ENCODE data around the gene RPS10. TPM values are rescaled to one million over a fixed set of nuclear protein-coding genes. Genes with fewer than 3 reads are reported as not detected.

The RPS10 gene
- 1,000 to 10,000 TPM; 2,106 to 2,169 TPM for total RNA-seq

DNA sequence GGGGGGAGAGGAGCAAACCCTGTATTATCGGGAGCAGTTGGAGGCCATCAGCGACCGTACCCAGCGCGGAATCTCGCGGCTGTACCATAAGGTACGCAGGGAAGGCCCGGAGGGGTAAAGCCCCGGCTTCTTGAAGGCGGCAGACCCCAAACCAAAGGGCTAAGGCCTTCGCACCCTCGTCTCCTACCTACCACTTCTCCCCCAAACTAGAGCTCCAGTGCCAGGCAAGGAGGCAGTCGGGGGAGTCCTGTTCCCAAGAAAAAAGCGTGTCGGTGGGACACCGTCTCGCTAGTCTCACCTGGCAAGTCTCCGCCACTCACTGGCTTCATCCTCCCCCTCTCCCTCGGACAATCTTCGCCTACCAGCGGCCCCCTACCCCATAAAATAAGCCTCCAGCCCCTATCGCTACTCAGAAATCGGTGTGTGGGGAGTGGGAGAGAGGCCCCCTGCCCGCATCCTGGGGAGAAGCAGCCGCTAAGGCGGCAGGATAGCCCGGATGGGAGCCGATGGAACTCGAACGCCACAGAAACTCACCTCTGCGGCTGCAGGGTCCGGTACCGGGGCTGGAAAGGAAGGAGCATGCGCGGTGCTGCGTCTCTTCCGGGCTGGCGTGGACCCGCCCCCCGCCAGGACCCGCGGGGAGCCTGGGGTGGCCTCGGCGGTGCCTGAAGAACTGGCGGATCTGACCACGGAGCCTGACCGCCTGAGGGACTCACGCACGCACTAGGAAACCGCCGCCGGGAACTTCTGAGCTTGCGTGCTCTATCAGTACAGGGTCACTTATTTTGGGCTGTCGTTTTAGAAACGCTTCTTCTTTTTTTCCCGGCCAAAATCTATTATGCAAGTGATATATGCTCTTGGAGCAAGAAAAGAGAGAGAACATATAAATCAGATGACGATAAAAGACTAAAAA, at the start of gene RPS10:
Gene RPS10, minus strand, starts transcription at position 572 of the 913 bp plus-strand sequence. CDS start 848 bp downstream, outside the sequence.
- H3K9me3 Mint-ChIP-seq: no peaks in the 10 kb centered on the region
- CTCF ChIA-PET: interaction anchor here (0.5 to 1.4 kb wide), 6 partner anchors 11 to 1728 kb away, joined by 3 to 7 read pairs (median 4); partner anchors contain the start of gene SMIM29
- peak; percentile 94 for DNase-seq
- H3K36me3 Mint-ChIP-seq: peaks cover 45% of the 10 kb centered on the region
- peak within 1 kb of the TSS; percentile 99 for H3K4me3 Mint-ChIP-seq
- H3K27ac Mint-ChIP-seq: peak within 1 kb of the TSS; percentile 99
- POLR2A ChIA-PET: interaction anchor here (0.7 to 4.5 kb wide), 7 partner anchors 10 to 377 kb away, joined by 3 to 34 read pairs (median 6); partner anchors contain the start of genes HMGA1 and SMIM29
- intact Hi-C loops (cut with micrococcal nuclease): loop anchor here (5.0 kb wide), 1 partner anchor 33 kb away; the partner anchor contains the start of gene NUDT3
- H3K4me1 Mint-ChIP-seq (ENCODE audit: low read depth): peaks cover 40% of the 10 kb centered on the region
- H3K27me3 Mint-ChIP-seq: no peaks in the 10 kb centered on the region

DNA sequence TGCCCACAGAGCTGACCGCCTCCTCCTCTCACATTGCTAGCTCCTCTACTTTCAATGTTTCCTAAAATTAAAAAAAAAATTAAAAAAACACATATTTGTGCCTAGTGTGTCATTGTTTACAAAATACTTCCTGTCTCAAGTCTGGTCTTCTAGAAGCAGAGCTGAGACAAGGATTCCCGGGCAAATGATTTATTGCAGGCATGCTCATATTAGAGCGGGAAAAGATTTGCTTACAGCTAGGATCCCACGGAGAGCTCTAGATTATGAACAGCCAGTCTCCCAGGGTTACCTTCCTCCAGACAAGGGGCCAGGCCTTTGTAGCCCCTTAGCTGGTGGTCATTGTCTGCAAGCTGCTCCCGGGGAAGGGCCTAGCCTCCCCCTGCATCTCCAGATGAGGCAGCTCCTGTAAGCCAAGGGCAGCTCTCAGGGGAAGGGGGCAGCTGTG, 49.4 kb upstream of the RPS10 start:
- no peak overlapping the region for H3K4me3 Mint-ChIP-seq
- CTCF ChIA-PET: interaction anchor here (3.3 kb wide), 1 partner anchor 15 kb away, joined by 14 read pairs; no protein-coding TSS in a partner anchor

DNA sequence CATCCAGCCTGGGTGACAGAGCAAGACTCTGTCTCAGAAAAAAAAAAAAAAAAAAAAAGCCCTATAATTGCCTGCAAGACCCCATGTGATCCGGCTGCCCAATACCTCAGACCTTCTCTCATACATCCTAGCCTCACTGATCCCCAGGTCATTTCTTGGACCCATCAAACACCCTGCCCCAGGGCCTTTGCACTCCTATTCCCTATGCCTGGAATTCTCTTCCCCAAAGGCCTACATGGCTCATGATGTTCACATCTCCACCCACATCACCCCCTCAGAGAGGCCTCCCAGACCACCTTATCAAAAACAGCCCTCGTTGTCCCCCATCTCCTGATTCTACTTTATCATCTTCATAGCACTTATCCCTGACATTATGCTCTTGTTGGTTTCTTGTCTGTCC, 48.9 kb upstream of the RPS10 start:
- no peak for DNase-seq
- intact Hi-C loops (cut with micrococcal nuclease): no loop called here
- Mint-ChIP-seq H3K4me3 (no peak overlapping the region), H3K27me3 (no peaks in the 10 kb centered on the region), H3K9me3 (peaks cover 5% of the 10 kb centered on the region), H3K27ac (no peak overlapping the region), H3K4me1 (ENCODE audit: low read depth) (no peaks in the 10 kb centered on the region), H3K36me3 (no peaks in the 10 kb centered on the region)
- POLR2A ChIA-PET: no interaction called here
- CTCF ChIA-PET: interaction anchor here (3.3 kb wide), 1 partner anchor 15 kb away, joined by 14 read pairs; no protein-coding TSS in a partner anchor

More for the DNA sequence above, 49.4 kb upstream of the RPS10 start:
- Mint-ChIP-seq H3K27me3 (no peaks in the 10 kb centered on the region), H3K4me1 (ENCODE audit: low read depth) (no peaks in the 10 kb centered on the region), H3K27ac (no peak overlapping the region), H3K9me3 (peaks cover 5% of the 10 kb centered on the region), H3K36me3 (no peaks in the 10 kb centered on the region)
- POLR2A ChIA-PET: no interaction called here
- DNase-seq: no peak
- intact Hi-C loops (cut with micrococcal nuclease): no loop called here

DNA sequence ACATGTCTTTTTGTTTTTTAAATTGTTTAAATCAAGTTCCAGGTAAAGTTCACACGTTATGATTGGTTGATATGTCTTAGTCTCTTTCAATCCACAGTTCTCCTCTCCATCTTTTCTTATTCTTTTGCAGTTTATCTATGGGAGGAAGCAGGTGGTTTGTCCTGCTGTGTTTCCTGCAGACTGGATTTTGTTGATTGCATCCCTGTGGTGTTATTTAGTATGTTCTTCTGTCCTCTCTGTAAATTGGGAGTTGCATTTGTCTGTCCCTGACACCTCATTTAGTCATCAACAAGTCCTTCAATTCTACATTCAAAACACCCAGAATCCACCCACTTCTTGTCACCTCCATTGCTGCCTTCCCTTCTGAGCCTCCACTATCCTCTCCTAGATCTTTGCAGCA, 48.1 kb upstream of the RPS10 start:
- no peak for DNase-seq
- Mint-ChIP-seq H3K36me3 (no peaks in the 10 kb centered on the region), H3K4me3 (no peak overlapping the region), H3K4me1 (ENCODE audit: low read depth) (no peaks in the 10 kb centered on the region), H3K27ac (no peak overlapping the region), H3K27me3 (no peaks in the 10 kb centered on the region), H3K9me3 (peaks cover 5% of the 10 kb centered on the region)
- intact Hi-C loops (cut with micrococcal nuclease): no loop called here
- CTCF ChIA-PET: interaction anchor here (3.3 kb wide), 1 partner anchor 14 kb away, joined by 14 read pairs; no protein-coding TSS in a partner anchor
- POLR2A ChIA-PET: no interaction called here

DNA sequence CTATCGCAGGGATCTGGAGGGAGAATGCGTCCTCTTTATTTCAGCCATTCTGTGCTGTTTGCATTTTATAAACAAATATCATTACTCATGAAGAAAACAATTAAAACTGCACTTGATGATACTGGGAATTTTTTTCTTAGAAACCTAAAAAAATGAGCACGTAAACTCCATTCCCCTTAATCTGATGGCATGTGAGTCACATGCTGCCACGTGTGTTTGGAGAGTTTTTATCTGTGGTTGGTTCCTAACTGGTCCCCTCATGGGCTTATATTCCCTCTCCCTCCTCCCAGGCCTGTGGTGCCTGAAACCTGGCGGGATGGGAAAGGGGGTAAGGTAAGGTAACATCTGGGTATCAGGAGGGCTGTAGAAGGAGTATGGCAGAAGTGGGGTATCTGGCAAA, 46.6 kb upstream of the RPS10 start:
- Mint-ChIP-seq H3K4me3 (no peak overlapping the region), H3K27me3 (peaks cover 3% of the 10 kb centered on the region), H3K9me3 (peaks cover 5% of the 10 kb centered on the region), H3K4me1 (ENCODE audit: low read depth) (no peaks in the 10 kb centered on the region), H3K27ac (no peak overlapping the region), H3K36me3 (no peaks in the 10 kb centered on the region)
- DNase-seq: no peak
- ChIA-PET POLR2A (no interaction called here), CTCF (no interaction called here)
- intact Hi-C loops (cut with micrococcal nuclease): no loop called here

DNA sequence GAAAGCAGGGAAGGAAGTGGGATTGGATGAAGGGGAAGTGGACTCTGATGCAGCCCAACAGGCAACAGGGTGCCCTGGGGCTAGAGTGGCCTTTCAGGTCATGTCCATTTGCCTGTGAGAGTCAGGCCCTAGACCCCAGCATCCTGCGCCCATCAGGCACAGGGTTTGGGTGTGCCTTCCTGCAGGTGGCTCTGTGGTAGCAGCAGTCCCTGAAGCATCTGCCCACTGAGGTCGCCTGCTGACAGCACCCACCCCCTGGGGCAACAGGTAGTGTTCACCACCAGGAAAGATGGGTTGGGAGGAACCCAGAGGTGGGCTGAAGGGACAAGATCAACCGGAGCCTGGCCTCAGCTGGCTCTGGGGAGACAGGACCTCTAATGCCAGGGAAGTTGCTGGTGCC, 43.6 kb upstream of the RPS10 start:
- Mint-ChIP-seq H3K27ac (no peak overlapping the region), H3K4me3 (no peak overlapping the region), H3K27me3 (peaks cover 24% of the 10 kb centered on the region), H3K4me1 (ENCODE audit: low read depth) (peaks cover 5% of the 10 kb centered on the region), H3K36me3 (no peaks in the 10 kb centered on the region), H3K9me3 (peaks cover 5% of the 10 kb centered on the region)
- ChIA-PET CTCF (no interaction called here), POLR2A (no interaction called here)
- no peak for DNase-seq
- intact Hi-C loops (cut with micrococcal nuclease): no loop called here

DNA sequence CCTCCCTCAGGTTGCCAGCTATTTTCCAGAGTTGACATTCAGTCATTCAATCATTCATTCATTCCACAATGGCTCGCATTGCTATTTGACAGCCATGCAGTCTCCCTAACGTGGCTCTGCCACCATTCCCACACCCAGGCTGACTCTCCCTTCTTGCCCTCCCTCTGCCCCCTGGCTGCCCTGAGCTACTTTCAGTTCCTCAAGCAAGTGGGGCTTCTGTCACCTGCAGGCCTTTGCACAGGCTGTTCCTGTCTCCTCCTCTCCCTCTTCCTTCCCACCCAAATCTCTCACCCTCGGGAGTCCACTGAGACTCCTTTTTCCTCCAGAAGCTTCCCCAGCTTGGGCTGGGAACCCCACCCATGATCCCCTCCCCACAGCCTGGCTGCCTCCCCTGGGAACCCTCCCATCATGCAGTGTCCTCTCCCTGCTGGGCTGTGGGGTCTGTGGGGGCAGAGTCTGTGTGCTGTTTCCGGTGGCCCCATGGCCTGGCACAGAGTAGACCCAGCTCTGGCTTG, 42.6 kb upstream of the RPS10 start:
- Mint-ChIP-seq H3K36me3 (no peaks in the 10 kb centered on the region), H3K4me3 (no peak overlapping the region), H3K27ac (no peak overlapping the region), H3K4me1 (ENCODE audit: low read depth) (peaks cover 5% of the 10 kb centered on the region), H3K27me3 (peaks cover 29% of the 10 kb centered on the region), H3K9me3 (no peaks in the 10 kb centered on the region)
- intact Hi-C loops (cut with micrococcal nuclease): no loop called here
- POLR2A ChIA-PET: no interaction called here
- DNase-seq: no peak
- CTCF ChIA-PET: interaction anchor here (0.8 kb wide), 1 partner anchor 42 kb away, joined by 3 read pairs; no protein-coding TSS in a partner anchor

- CTCF ChIA-PET: interaction anchor here (10.5 kb wide), 1 partner anchor 142 kb away, joined by 170 read pairs; no protein-coding TSS in a partner anchor
- Mint-ChIP-seq H3K4me3 (no peak overlapping the region), H3K4me1 (ENCODE audit: low read depth) (peaks cover 5% of the 10 kb centered on the region), H3K27me3 (peaks cover 29% of the 10 kb centered on the region), H3K27ac (no peak overlapping the region), H3K9me3 (no peaks in the 10 kb centered on the region), H3K36me3 (no peaks in the 10 kb centered on the region)
- DNase-seq: no peak
- intact Hi-C loops (cut with micrococcal nuclease): no loop called here
- POLR2A ChIA-PET: no interaction called here
Observed at GRCh38 chr6:34466242-34467185, 40.6 kb upstream of the RPS10 start.

DNA sequence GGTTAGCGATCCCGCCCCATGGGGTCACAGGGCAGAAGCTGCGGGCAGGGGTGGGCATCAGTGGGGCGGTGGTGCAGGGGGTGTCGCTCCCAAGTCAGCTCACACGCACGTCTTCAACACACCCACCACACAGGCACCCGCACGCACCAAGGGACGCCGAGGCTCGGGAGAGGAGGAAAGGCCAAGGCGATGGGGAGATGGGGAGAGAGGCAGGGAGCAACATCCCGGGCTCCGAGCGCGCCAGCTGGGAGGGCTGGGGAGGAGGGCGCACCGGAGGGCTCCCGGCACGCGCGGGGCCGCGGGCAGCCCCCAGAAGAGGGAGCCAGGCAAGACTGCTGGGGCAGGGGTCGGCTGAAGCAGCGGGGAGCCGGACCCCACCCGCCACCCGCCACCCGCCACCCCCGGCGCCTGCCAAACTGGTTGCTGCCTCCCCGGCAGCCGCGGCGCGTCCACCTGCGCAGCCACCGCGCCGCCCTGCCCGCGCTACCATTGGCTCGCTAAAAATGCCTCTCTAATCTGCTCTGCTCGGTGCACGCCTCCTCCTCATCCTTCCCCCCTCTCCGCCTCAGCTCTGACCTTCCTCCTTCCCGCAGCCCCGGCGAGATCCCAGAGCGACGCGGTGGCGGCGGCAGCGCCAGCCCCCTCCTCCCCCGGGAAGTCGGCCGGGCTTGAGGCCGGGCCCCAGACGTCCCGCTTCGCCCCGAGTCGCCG, 39.8 kb upstream of the RPS10 start, which contains the start of gene PACSIN1:
Gene PACSIN1, plus strand, starts transcription at position 546 of the 711 bp plus-strand sequence. CDS start 60,230 bp downstream, outside the sequence.
- ChIA-PET CTCF (interaction anchor here (10.5 kb wide), 1 partner anchor 143 kb away, joined by 170 read pairs; no protein-coding TSS in a partner anchor), POLR2A (no interaction called here)
- Mint-ChIP-seq H3K4me1 (ENCODE audit: low read depth) (peaks cover 5% of the 10 kb centered on the region), H3K4me3 (peak within 1 kb of the TSS; percentile 61), H3K36me3 (no peaks in the 10 kb centered on the region), H3K27me3 (peaks cover 29% of the 10 kb centered on the region), H3K9me3 (no peaks in the 10 kb centered on the region), H3K27ac (no peak within 1 kb of the TSS)
- DNase-seq: peak; percentile 29
- intact Hi-C loops (cut with micrococcal nuclease): no loop called here

GRCh38 chr6:34463849-34464248, 38.0 kb upstream of the RPS10 start:
- Mint-ChIP-seq H3K36me3 (no peaks in the 10 kb centered on the region), H3K27ac (no peak overlapping the region), H3K4me3 (no peak overlapping the region), H3K4me1 (ENCODE audit: low read depth) (peaks cover 5% of the 10 kb centered on the region), H3K27me3 (peaks cover 28% of the 10 kb centered on the region), H3K9me3 (no peaks in the 10 kb centered on the region)
- ChIA-PET POLR2A (no interaction called here), CTCF (interaction anchor here (10.5 kb wide), 1 partner anchor 145 kb away, joined by 170 read pairs; no protein-coding TSS in a partner anchor)
- no peak for DNase-seq
- intact Hi-C loops (cut with micrococcal nuclease): no loop called here

DNA sequence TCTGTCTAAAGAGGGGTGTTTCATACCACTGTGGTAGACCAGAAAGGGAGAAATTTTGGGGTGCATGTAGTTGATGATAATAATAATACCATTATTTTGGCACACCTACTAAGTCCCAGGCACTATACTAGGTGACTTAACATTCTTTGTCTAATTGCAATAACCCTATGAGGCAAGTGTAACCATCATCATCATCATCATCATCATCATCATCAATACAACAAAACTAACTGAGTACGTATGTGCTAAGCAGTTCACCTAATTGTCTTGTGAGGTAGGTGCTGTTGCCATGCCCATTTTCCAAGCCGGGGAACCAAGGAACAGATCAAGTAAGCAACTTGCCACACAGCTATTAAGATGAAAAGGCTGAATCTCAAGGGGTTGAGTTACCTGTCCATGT, 37.4 kb upstream of the RPS10 start:
- H3K4me1 Mint-ChIP-seq (ENCODE audit: low read depth): peaks cover 5% of the 10 kb centered on the region
- H3K27ac Mint-ChIP-seq: no peak overlapping the region
- ChIA-PET POLR2A (interaction anchor here (0.7 kb wide), 1 partner anchor 268 kb away, joined by 3 read pairs; no protein-coding TSS in a partner anchor), CTCF (interaction anchor here (1.2 to 10.5 kb wide), 2 partner anchors 64 to 146 kb away, joined by 3 to 170 read pairs; no protein-coding TSS in a partner anchor)
- no peaks in the 10 kb centered on the region for H3K9me3 Mint-ChIP-seq
- no peak for DNase-seq
- no peaks in the 10 kb centered on the region for H3K36me3 Mint-ChIP-seq
- intact Hi-C loops (cut with micrococcal nuclease): no loop called here
- H3K4me3 Mint-ChIP-seq: no peak overlapping the region
- peaks cover 26% of the 10 kb centered on the region for H3K27me3 Mint-ChIP-seq

All from activated CD4-positive, alpha-beta memory T cell treated with anti-CD3 and anti-CD28 coated beads for 36 hours (primary cell).